ENCODE results near the gene MAF.

MAF gene

DNA sequence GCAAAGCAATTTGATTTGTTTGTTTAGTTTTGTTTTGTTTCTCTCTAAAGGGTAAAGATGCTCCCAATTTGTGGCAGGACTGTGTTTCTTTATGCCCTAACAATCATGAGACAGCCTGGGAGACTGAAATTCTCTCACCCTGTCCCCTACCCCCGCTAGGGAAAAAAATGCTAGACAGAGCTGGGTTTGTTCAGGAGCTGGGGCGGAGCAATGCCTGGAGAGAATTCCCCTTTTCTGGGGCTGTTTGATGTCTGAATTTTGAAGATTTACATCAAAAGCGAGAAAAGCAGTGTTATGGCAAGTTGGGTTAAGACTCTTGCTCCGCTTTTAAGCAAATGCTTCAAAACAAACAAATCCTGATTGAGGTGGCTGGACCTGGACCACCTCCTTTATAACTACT, 8.4 kb downstream of the MAF start:
- no peak for DNase-seq (ENCODE audit: low spot score in 2 of 2)
- no peak for ATAC-seq (ENCODE audit: low read depth)
- no peak overlapping the region for H3K27ac Mint-ChIP-seq
- no peak overlapping the region for H3K4me3 Mint-ChIP-seq
- H3K36me3 Mint-ChIP-seq: no peaks in the 10 kb centered on the region
- peaks cover 11% of the 10 kb centered on the region for H3K27me3 Mint-ChIP-seq
- H3K9me3 Mint-ChIP-seq: no peaks in the 10 kb centered on the region
- no peaks in the 10 kb centered on the region for H3K4me1 Mint-ChIP-seq

GRCh38 chr16:79589601-79590102, 10.9 kb downstream of the MAF start:
- no peaks in the 10 kb centered on the region for H3K9me3 Mint-ChIP-seq
- H3K4me1 Mint-ChIP-seq: no peaks in the 10 kb centered on the region

GRCh38 chr16:79587897-79588296, 12.6 kb downstream of the MAF start:
- Mint-ChIP-seq H3K27me3 (peaks cover 8% of the 10 kb centered on the region), H3K4me3 (no peak overlapping the region), H3K27ac (no peak overlapping the region), H3K9me3 (no peaks in the 10 kb centered on the region), H3K4me1 (no peaks in the 10 kb centered on the region), H3K36me3 (no peaks in the 10 kb centered on the region)
- ATAC-seq (ENCODE audit: low read depth) (no peak), DNase-seq (ENCODE audit: low spot score in 2 of 2) (no peak)

More at GRCh38 chr16:79589601-79590102, 10.9 kb downstream of the MAF start:
- no peaks in the 10 kb centered on the region for H3K36me3 Mint-ChIP-seq
- no peak overlapping the region for H3K27ac Mint-ChIP-seq
- ATAC-seq (ENCODE audit: low read depth) (no peak), DNase-seq (ENCODE audit: low spot score in 2 of 2) (no peak)
- H3K4me3 Mint-ChIP-seq: no peak overlapping the region
- peaks cover 6% of the 10 kb centered on the region for H3K27me3 Mint-ChIP-seq

- peaks cover 8% of the 10 kb centered on the region for H3K27me3 Mint-ChIP-seq
- H3K27ac Mint-ChIP-seq: no peak overlapping the region
- no peaks in the 10 kb centered on the region for H3K4me1 Mint-ChIP-seq
- peaks cover 1% of the 10 kb centered on the region for H3K9me3 Mint-ChIP-seq
- ATAC-seq (ENCODE audit: low read depth) (no peak), DNase-seq (ENCODE audit: low spot score in 2 of 2) (no peak)
- no peaks in the 10 kb centered on the region for H3K36me3 Mint-ChIP-seq
- H3K4me3 Mint-ChIP-seq: no peak overlapping the region
These were observed 13.2 kb downstream of the MAF start for GRCh38 chr16:79587296-79587695.

- H3K27me3 Mint-ChIP-seq: peaks cover 8% of the 10 kb centered on the region
These were observed 17.7 kb downstream of the MAF start for GRCh38 chr16:79582789-79583188.

GRCh38 chr16:79580453-79581191, 19.9 kb downstream of the MAF start:
- no peak for DNase-seq (ENCODE audit: low spot score in 2 of 2)

More at GRCh38 chr16:79582789-79583188, 17.7 kb downstream of the MAF start:
- H3K36me3 Mint-ChIP-seq: no peaks in the 10 kb centered on the region
- H3K27ac Mint-ChIP-seq: no peak overlapping the region
- ATAC-seq (ENCODE audit: low read depth): no peak
- H3K4me1 Mint-ChIP-seq: no peaks in the 10 kb centered on the region
- no peak for DNase-seq (ENCODE audit: low spot score in 2 of 2)
- H3K9me3 Mint-ChIP-seq: peaks cover 1% of the 10 kb centered on the region
- no peak overlapping the region for H3K4me3 Mint-ChIP-seq

DNA sequence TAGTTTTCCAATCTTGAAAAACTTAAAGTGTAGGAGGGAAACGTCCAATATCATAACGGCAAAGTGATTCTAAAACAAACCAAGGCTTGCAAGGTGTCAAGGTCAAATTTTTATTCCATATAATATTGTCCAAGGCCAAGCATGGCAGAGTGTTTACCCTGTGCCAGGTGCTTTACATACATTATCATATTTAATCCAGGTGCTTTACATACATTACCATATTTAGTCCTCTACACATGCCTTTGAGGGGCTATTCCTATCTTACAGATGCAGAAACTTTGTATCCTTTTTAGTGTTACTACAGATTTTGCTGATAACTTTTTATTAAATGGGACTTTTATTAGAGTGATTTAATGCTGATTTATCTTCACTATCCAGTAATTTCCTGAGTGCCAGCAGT, 23.9 kb downstream of the MAF start:
- ATAC-seq (ENCODE audit: low read depth): no peak
- Mint-ChIP-seq H3K27ac (no peak overlapping the region), H3K4me3 (no peak overlapping the region), H3K4me1 (no peaks in the 10 kb centered on the region), H3K36me3 (no peaks in the 10 kb centered on the region), H3K27me3 (peaks cover 15% of the 10 kb centered on the region), H3K9me3 (no peaks in the 10 kb centered on the region)
- no peak for DNase-seq (ENCODE audit: low spot score in 2 of 2)

More at GRCh38 chr16:79580453-79581191, 19.9 kb downstream of the MAF start:
- H3K9me3 Mint-ChIP-seq: peaks cover 1% of the 10 kb centered on the region
- H3K27me3 Mint-ChIP-seq: peaks cover 13% of the 10 kb centered on the region
- H3K4me1 Mint-ChIP-seq: no peaks in the 10 kb centered on the region
- H3K27ac Mint-ChIP-seq: no peak overlapping the region
- no peaks in the 10 kb centered on the region for H3K36me3 Mint-ChIP-seq
- H3K4me3 Mint-ChIP-seq: no peak overlapping the region
- no peak for ATAC-seq (ENCODE audit: low read depth)

DNA sequence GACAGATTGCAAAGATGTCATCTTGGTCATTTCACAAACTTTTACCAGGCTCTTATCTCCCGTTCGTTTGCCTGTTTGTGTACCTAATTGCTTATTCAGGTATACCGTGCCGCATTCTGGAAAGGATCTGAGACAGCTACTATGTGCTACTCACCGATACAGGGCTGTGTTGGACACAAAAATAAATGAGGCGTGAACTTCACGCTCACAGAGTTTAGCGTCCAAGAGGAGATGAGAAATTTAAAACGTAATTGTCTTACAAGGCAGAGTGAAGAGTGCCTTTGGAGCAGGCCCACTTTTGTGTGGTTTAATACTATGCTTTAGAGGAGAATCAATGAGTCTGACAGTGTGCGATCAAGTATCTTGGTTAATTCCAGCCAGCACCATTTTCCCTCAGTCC, 26.7 kb downstream of the MAF start:
- peaks cover 14% of the 10 kb centered on the region for H3K27me3 Mint-ChIP-seq
- H3K9me3 Mint-ChIP-seq: no peaks in the 10 kb centered on the region

GRCh38 chr16:79573071-79573470, 27.5 kb downstream of the MAF start:
- no peaks in the 10 kb centered on the region for H3K4me1 Mint-ChIP-seq
- H3K27me3 Mint-ChIP-seq: peaks cover 14% of the 10 kb centered on the region
- H3K27ac Mint-ChIP-seq: no peak overlapping the region
- no peak overlapping the region for H3K4me3 Mint-ChIP-seq
- no peaks in the 10 kb centered on the region for H3K36me3 Mint-ChIP-seq
- DNase-seq (ENCODE audit: low spot score in 2 of 2) (no peak), ATAC-seq (ENCODE audit: low read depth) (no peak)
- H3K9me3 Mint-ChIP-seq: no peaks in the 10 kb centered on the region

More for the DNA sequence above, 26.7 kb downstream of the MAF start:
- no peaks in the 10 kb centered on the region for H3K4me1 Mint-ChIP-seq
- DNase-seq (ENCODE audit: low spot score in 2 of 2): no peak
- H3K36me3 Mint-ChIP-seq: no peaks in the 10 kb centered on the region
- H3K27ac Mint-ChIP-seq: no peak overlapping the region
- ATAC-seq (ENCODE audit: low read depth): no peak
- no peak overlapping the region for H3K4me3 Mint-ChIP-seq

DNA sequence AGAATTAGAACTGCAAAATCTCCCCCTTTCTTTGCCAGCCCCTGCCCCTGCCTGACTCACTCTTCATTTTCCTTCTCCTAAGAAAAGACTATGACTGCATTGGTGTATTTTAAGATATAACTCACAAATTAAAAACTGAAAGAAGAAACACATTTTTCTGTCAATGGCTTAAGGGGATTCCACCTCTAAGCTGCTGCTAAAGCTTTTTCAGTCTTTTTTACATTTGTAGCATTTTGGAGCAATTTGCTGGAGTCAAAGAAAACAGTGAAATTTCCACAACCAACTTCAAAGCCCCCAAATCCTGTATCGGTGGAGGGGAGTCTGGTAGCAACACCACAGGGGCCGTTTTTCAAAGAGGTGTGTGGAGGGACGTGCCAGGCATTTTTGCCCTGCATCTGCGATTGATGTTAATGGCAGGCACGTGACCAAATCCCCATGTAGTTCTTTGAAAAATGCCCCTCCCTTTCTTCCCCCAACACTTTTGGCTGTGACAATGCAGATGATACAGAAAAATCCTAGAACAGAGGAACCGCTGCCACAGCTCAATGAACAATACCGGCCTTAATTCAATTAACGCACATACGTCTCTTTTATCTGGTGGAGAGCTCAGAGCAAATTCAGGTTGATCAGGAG, 28.5 kb downstream of the MAF start:
- no peak for DNase-seq (ENCODE audit: low spot score in 2 of 2)
- H3K36me3 Mint-ChIP-seq: no peaks in the 10 kb centered on the region
- H3K4me3 Mint-ChIP-seq: no peak overlapping the region
- no peaks in the 10 kb centered on the region for H3K9me3 Mint-ChIP-seq
- no peak overlapping the region for H3K27ac Mint-ChIP-seq
- H3K4me1 Mint-ChIP-seq: no peaks in the 10 kb centered on the region
- H3K27me3 Mint-ChIP-seq: peaks cover 9% of the 10 kb centered on the region
- ATAC-seq (ENCODE audit: low read depth): no peak

GRCh38 chr16:79571065-79571902, 29.3 kb downstream of the MAF start:
- no peak for DNase-seq (ENCODE audit: low spot score in 2 of 2)
- Mint-ChIP-seq H3K27ac (no peak overlapping the region), H3K9me3 (no peaks in the 10 kb centered on the region), H3K4me3 (no peak overlapping the region), H3K4me1 (no peaks in the 10 kb centered on the region), H3K27me3 (peaks cover 8% of the 10 kb centered on the region), H3K36me3 (no peaks in the 10 kb centered on the region)
- no peak for ATAC-seq (ENCODE audit: low read depth)

GRCh38 chr16:79564671-79565107, 35.8 kb downstream of the MAF start:
- H3K4me1 Mint-ChIP-seq: no peaks in the 10 kb centered on the region
- no peaks in the 10 kb centered on the region for H3K27me3 Mint-ChIP-seq
- H3K9me3 Mint-ChIP-seq: no peaks in the 10 kb centered on the region
- H3K4me3 Mint-ChIP-seq: no peak overlapping the region
- ATAC-seq (ENCODE audit: low read depth): no peak
- DNase-seq (ENCODE audit: low spot score in 2 of 2): no peak
- no peaks in the 10 kb centered on the region for H3K36me3 Mint-ChIP-seq
- H3K27ac Mint-ChIP-seq: no peak overlapping the region

DNA sequence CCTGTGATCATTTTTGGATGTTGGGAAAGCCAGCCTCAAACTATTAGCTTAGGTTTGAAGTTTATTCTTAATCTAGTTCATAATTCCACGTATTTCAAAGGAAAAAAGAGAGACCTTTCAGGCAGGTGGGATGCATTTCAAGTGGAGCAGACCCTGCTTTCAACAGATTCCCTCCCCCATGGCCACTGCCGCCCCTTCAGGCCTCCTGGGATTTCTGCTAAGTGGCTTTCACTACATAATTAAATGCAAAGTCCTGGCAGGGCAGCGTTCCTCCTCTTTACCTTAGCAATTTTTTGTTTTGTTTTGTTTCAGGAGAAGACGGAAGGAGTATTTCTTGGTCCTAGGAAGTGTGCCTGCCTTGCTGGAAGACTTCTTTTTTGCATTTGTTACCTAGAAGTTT, 36.6 kb downstream of the MAF start:
- Mint-ChIP-seq H3K4me1 (no peaks in the 10 kb centered on the region), H3K4me3 (no peak overlapping the region), H3K27ac (no peak overlapping the region), H3K36me3 (no peaks in the 10 kb centered on the region), H3K27me3 (no peaks in the 10 kb centered on the region), H3K9me3 (no peaks in the 10 kb centered on the region)
- DNase-seq (ENCODE audit: low spot score in 2 of 2) (no peak), ATAC-seq (ENCODE audit: low read depth) (no peak)
